Liver (tissue), 9 donors: Measurements from ENCODE around the gene KRT84. TPM values are rescaled to one million over a fixed set of nuclear protein-coding genes. Genes with fewer than 3 reads are reported as not detected.

Experiments used
- DNase-seq: peaks from one replicate; pipeline ENCODE4 v3.0.0-alpha.2; 2017; ENCODE audit warnings: low spot score
- H3K27ac ChIP-seq, 2 donors: one replicate each; pipeline ENCODE4 v1.7.0; 2013; ENCODE audit warnings: inconsistent platforms in 2 of 2, low read length in 2 of 2, control low read depth in 1 of 2, low read depth in 1 of 2, mild to moderate bottlenecking in 1 of 2
- H3K27me3 ChIP-seq, 4 donors: one replicate each; pipeline versions ENCODE4 v1.6.1 to v1.7.0; 2013; ENCODE audit warnings: low read length in 3 of 4, inconsistent platforms in 1 of 4, mild to moderate bottlenecking in 1 of 4, moderate library complexity in 1 of 4; ENCODE audit not compliant: control insufficient read depth in 4 of 4, insufficient read depth in 4 of 4
- H3K36me3 ChIP-seq, 4 donors: one replicate each; pipeline versions ENCODE4 v1.6.1 to v1.7.0; 2013; ENCODE audit warnings: low read length in 3 of 4, mild to moderate bottlenecking in 3 of 4, low read depth in 1 of 4, moderate library complexity in 1 of 4; ENCODE audit not compliant: control insufficient read depth in 4 of 4, insufficient read depth in 3 of 4
- H3K4me1 ChIP-seq, 4 donors: one replicate each; pipeline versions ENCODE4 v1.6.1 to v1.7.0; 2013; ENCODE audit warnings: low read length in 3 of 4, mild to moderate bottlenecking in 3 of 4, moderate library complexity in 1 of 4; ENCODE audit not compliant: control insufficient read depth in 4 of 4, insufficient read depth in 4 of 4
- H3K4me3 ChIP-seq, 3 donors: one replicate each; pipeline versions ENCODE4 v1.6.1 to v1.7.0; 2013; ENCODE audit warnings: low read length in 3 of 3, control low read depth in 1 of 3, low read depth in 1 of 3, mild to moderate bottlenecking in 1 of 3
- H3K9ac ChIP-seq, 2 donors: one replicate each; pipeline ENCODE4 v1.7.0; 2013; ENCODE audit warnings: low read length in 2 of 2, mild to moderate bottlenecking in 2 of 2, moderate library complexity in 2 of 2, control low read depth in 1 of 2, low read depth in 1 of 2
- H3K9me3 ChIP-seq, 4 donors: one replicate each; pipeline versions ENCODE4 v1.6.1 to v1.7.0; 2013; ENCODE audit warnings: low read length in 3 of 4; ENCODE audit not compliant: control insufficient read depth in 4 of 4
- EGR1 ChIP-seq, 2 donors: IDR thresholded peaks; 2 replicates each; pipeline ENCODE4 v1.6.1; 2016 to 2018; ENCODE audit warnings: antibody characterized with exemption in 2 of 2, low read depth in 2 of 2
- FOXA1 ChIP-seq: IDR thresholded peaks from 2 replicates; pipeline ENCODE4 v1.6.1; 2016; ENCODE audit warnings: antibody characterized with exemption
- FOXA2 ChIP-seq: IDR thresholded peaks from 2 replicates; pipeline ENCODE4 v1.6.1; 2016; ENCODE audit warnings: antibody characterized with exemption
- GABPA ChIP-seq, 2 donors: IDR thresholded peaks in 1 of 2; conservative IDR thresholded peaks in 1 of 2; 2 replicates each; pipeline ENCODE4 v1.6.1; 2016; ENCODE audit warnings: antibody characterized with exemption in 2 of 2, mild to moderate bottlenecking in 1 of 2, moderate library complexity in 1 of 2
- HNF4A ChIP-seq, 2 donors: conservative IDR thresholded peaks; 2 replicates each; pipeline ENCODE4 v1.6.1; 2016; ENCODE audit warnings: antibody characterized with exemption in 2 of 2, mild to moderate bottlenecking in 2 of 2
- HNF4G ChIP-seq: IDR thresholded peaks from 2 replicates; pipeline ENCODE4 v1.6.1; 2016; ENCODE audit warnings: antibody characterized with exemption
- JUND ChIP-seq, 2 donors: IDR thresholded peaks; 2 replicates each; pipeline ENCODE4 v1.6.1; 2016; ENCODE audit warnings: antibody characterized with exemption in 2 of 2
- NR2F2 ChIP-seq: IDR thresholded peaks from 2 replicates; pipeline ENCODE4 v1.6.1; 2016; ENCODE audit warnings: antibody characterized with exemption
- RXRA ChIP-seq, 2 donors: IDR thresholded peaks; 2 replicates each; pipeline ENCODE4 v1.6.1; 2017 to 2018; ENCODE audit warnings: antibody characterized with exemption in 2 of 2, mild to moderate bottlenecking in 1 of 2
- SP1 ChIP-seq: IDR thresholded peaks from 2 replicates; pipeline ENCODE4 v1.6.1; 2018; ENCODE audit warnings: antibody characterized with exemption, mild to moderate bottlenecking
- TAF1 ChIP-seq: conservative IDR thresholded peaks from 2 replicates; pipeline ENCODE4 v1.6.1; 2016; ENCODE audit warnings: antibody characterized with exemption, mild to moderate bottlenecking
- YY1 ChIP-seq: IDR thresholded peaks from 2 replicates; pipeline ENCODE4 v1.6.1; 2016; ENCODE audit warnings: antibody characterized with exemption, mild to moderate bottlenecking
- WGBS: extraction: QIAGEN DNeasy Blood & Tissue Kit; methylation state at CpG from one replicate; pipeline ENCODE4 v1.1.7; 2013; 5-methylcytosine and 5-hydroxymethylcytosine counted together
- polyA plus RNA-seq, 2 donors: library from polyadenylated mRNA; stranded (reverse) in 1 of 2; unstranded in 1 of 2; fragments of 200-250 nt in 1 of 2; fragments of >200 nt in 1 of 2; fragmentation: Nextera tagmentation in 1 of 2; extraction: Ambion mirVana in 1 of 2; gene quantifications; one replicate each; pipeline versions ENCODE4 v1.2.1 to v1.2.3, GENCODE V29; 2013 to 2015
- total RNA-seq, 2 donors: library from RNA; depleted of rRNA; stranded (reverse); fragments of >200 nt; gene quantifications; one replicate each; pipeline ENCODE4 v1.2.3, GENCODE V29; 2014
- TF ChIP-seq, protein P1 (sequence below): fragments of 150-350 bp; IDR thresholded peaks from 2 replicates; pipeline ENCODE4 v1.5.1; 2017; ENCODE audit warnings: improper control_type of control experiment, low read depth, low read length; ENCODE audit not compliant: missing input control
- TF ChIP-seq, protein P2 (sequence below): IDR thresholded peaks from 2 replicates; pipeline ENCODE4 v1.6.1; 2016; ENCODE audit warnings: antibody characterized with exemption
- TF ChIP-seq, protein P3 (sequence below): IDR thresholded peaks from 2 replicates; pipeline ENCODE4 v1.6.1; 2016; ENCODE audit warnings: antibody characterized with exemption
- TF ChIP-seq, protein P4 (sequence below): IDR thresholded peaks from 2 replicates; pipeline ENCODE4 v1.6.1; 2016; ENCODE audit warnings: antibody characterized with exemption, mild to moderate bottlenecking
- TF ChIP-seq, protein P5 (sequence below): IDR thresholded peaks from 2 replicates; pipeline ENCODE4 v1.6.1; 2016; ENCODE audit warnings: antibody characterized with exemption
- donor health status: healthy.
- donor health status: healthy.
- donor health status: healthy.
- donor health status: healthy.
- donor health status: healthy.

The KRT84 gene
- total and polyA plus RNA-seq, 4 donors = not detected

DNA sequence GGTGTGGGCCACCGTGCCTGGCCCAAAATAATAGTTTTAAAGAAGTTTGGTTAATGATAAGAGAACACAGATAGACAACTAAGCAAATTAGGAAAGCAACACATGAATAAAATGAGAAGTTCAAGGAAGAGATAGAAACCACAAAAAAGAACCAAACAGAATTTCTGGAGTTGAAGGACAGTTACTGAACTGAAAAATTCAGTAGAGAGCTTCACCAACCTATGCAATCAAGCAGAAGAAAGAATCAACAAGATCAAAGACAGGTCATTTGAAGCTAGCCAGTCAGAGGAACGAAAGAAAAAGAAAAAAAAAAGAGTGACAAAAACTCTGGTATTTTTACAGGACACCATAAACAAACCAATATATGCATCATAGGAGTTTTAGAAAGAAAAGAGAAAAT, 48.8 kb downstream of the KRT84 start (continued):
- TF ChIP-seq, protein P1, sequence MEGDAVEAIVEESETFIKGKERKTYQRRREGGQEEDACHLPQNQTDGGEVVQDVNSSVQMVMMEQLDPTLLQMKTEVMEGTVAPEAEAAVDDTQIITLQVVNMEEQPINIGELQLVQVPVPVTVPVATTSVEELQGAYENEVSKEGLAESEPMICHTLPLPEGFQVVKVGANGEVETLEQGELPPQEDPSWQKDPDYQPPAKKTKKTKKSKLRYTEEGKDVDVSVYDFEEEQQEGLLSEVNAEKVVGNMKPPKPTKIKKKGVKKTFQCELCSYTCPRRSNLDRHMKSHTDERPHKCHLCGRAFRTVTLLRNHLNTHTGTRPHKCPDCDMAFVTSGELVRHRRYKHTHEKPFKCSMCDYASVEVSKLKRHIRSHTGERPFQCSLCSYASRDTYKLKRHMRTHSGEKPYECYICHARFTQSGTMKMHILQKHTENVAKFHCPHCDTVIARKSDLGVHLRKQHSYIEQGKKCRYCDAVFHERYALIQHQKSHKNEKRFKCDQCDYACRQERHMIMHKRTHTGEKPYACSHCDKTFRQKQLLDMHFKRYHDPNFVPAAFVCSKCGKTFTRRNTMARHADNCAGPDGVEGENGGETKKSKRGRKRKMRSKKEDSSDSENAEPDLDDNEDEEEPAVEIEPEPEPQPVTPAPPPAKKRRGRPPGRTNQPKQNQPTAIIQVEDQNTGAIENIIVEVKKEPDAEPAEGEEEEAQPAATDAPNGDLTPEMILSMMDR = no peak

DNA sequence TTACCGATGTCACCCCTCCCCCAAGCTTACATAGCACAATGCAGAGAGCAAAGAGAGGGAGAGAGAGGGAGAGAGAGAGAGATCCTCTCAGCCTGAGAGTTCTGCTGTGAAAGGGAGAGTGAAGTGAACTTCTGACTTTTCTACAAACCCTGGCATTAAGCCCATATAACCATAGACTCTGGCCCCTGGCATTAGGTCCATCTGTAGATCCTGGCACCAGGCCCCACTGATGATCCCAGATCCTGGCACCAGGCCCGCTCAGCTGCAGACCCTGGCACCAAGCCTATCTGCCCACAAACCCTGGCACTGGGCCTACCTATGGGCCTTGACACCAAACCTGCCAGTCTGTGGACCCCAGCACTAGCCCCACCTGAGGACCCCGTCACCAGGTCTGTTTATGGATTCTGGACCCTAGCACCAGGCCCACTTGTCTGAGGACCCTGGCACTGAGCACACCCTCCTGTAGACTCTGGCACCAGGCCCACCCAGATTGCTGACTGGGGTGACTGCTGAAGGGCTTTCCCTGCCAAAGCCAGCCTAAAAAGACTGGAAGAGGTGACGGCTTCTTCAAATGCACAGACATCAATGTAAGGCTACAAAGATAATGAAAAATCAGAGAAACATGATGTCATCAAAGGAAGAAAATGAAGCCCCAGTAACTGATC, 49.7 kb downstream of the KRT84 start:
- Histone ChIP-seq H3K4me1 (peaks cover 0 to 29% (median 23%) of the 10 kb centered on the region in 4 donors), H3K4me3 (no peak overlapping the region), H3K36me3 (no peaks in the 10 kb centered on the region), H3K9ac (no peak overlapping the region), H3K9me3 (no peaks in the 10 kb centered on the region), H3K27me3 (no peaks in the 10 kb centered on the region), H3K27ac (peak overlapping the region in 1 of 2 donors; percentile 29)
- WGBS = 33% methylated on average over 4 of the region's 4 CpGs
- TF ChIP-seq HNF4G = peak; percentile 85
- TF ChIP-seq, protein P1 = no peak
- TF ChIP-seq, protein P2, sequence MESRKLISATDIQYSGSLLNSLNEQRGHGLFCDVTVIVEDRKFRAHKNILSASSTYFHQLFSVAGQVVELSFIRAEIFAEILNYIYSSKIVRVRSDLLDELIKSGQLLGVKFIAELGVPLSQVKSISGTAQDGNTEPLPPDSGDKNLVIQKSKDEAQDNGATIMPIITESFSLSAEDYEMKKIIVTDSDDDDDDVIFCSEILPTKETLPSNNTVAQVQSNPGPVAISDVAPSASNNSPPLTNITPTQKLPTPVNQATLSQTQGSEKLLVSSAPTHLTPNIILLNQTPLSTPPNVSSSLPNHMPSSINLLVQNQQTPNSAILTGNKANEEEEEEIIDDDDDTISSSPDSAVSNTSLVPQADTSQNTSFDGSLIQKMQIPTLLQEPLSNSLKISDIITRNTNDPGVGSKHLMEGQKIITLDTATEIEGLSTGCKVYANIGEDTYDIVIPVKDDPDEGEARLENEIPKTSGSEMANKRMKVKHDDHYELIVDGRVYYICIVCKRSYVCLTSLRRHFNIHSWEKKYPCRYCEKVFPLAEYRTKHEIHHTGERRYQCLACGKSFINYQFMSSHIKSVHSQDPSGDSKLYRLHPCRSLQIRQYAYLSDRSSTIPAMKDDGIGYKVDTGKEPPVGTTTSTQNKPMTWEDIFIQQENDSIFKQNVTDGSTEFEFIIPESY = peak; percentile 66
- TF ChIP-seq, protein P3, sequence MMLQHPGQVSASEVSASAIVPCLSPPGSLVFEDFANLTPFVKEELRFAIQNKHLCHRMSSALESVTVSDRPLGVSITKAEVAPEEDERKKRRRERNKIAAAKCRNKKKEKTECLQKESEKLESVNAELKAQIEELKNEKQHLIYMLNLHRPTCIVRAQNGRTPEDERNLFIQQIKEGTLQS = peak; percentile 30
- peak; percentile 21 for TF ChIP-seq FOXA1
- no peak for TF ChIP-seq TAF1
- peak; percentile 96 to 97 for TF ChIP-seq HNF4A (conservative IDR thresholded peaks at IDR 0.05)
- peak in 1 of 2 donors; percentile 59 for TF ChIP-seq JUND (IDR thresholded peaks at IDR 0.05)
- TF ChIP-seq, protein P4, sequence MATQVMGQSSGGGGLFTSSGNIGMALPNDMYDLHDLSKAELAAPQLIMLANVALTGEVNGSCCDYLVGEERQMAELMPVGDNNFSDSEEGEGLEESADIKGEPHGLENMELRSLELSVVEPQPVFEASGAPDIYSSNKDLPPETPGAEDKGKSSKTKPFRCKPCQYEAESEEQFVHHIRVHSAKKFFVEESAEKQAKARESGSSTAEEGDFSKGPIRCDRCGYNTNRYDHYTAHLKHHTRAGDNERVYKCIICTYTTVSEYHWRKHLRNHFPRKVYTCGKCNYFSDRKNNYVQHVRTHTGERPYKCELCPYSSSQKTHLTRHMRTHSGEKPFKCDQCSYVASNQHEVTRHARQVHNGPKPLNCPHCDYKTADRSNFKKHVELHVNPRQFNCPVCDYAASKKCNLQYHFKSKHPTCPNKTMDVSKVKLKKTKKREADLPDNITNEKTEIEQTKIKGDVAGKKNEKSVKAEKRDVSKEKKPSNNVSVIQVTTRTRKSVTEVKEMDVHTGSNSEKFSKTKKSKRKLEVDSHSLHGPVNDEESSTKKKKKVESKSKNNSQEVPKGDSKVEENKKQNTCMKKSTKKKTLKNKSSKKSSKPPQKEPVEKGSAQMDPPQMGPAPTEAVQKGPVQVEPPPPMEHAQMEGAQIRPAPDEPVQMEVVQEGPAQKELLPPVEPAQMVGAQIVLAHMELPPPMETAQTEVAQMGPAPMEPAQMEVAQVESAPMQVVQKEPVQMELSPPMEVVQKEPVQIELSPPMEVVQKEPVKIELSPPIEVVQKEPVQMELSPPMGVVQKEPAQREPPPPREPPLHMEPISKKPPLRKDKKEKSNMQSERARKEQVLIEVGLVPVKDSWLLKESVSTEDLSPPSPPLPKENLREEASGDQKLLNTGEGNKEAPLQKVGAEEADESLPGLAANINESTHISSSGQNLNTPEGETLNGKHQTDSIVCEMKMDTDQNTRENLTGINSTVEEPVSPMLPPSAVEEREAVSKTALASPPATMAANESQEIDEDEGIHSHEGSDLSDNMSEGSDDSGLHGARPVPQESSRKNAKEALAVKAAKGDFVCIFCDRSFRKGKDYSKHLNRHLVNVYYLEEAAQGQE = peak; percentile 65
- no peak for TF ChIP-seq EGR1 (IDR thresholded peaks at IDR 0.05; ENCODE audit: low read depth in 2 of 2)
- no peak for TF ChIP-seq GABPA (IDR thresholded peaks at IDR 0.05 in 1 of 2, conservative IDR thresholded peaks at IDR 0.05 in 1 of 2)
- TF ChIP-seq YY1 = peak; percentile 28
- no peak for TF ChIP-seq NR2F2
- TF ChIP-seq FOXA2 = peak; percentile 26
- peak; percentile 86 for TF ChIP-seq SP1
- TF ChIP-seq, protein P5, sequence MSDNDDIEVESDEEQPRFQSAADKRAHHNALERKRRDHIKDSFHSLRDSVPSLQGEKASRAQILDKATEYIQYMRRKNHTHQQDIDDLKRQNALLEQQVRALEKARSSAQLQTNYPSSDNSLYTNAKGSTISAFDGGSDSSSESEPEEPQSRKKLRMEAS = no peak
- peak; percentile 77 to 85 for TF ChIP-seq RXRA (IDR thresholded peaks at IDR 0.05)
- DNase-seq = no peak
